ENCODE results near the gene RABGAP1L.
"Not testable (repeated sequence)": the region's sequence is repeated elsewhere in the genome, so short reads cannot be mapped to it uniquely, and the experiment has no call there.

The RABGAP1L gene

DNA sequence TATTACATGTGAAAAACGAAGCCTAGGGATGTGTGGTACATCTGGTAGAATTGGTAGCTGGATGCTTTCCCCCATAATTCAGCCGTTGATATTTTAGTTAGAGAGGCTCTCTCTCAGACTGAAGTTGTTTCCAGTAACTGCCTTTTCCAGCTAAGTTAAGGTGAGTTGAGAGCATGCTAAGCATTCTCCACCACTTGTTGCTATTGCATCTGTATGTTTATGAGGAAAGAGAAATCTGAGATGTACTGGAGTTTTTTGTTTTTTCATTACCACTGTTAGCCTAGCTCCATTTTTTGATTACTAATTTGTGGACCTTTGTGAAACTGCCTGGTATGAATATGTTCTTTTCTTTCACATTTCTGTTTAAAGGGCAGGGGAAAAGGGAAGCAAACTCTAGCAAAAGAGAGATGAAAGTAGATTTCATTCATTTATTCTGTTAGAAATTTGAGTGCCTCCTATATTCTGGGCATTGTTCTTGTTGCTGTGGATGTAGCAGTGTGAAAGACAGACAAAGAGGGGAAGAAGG, 650.5 kb downstream of the RABGAP1L start:
- no peak for DNase-seq (ENCODE audit: low read depth, low spot score)
- H3K4me3 ChIP-seq (ENCODE audit: low read depth, low read length): no peak overlapping the region
- TF ChIP-seq, protein P1, sequence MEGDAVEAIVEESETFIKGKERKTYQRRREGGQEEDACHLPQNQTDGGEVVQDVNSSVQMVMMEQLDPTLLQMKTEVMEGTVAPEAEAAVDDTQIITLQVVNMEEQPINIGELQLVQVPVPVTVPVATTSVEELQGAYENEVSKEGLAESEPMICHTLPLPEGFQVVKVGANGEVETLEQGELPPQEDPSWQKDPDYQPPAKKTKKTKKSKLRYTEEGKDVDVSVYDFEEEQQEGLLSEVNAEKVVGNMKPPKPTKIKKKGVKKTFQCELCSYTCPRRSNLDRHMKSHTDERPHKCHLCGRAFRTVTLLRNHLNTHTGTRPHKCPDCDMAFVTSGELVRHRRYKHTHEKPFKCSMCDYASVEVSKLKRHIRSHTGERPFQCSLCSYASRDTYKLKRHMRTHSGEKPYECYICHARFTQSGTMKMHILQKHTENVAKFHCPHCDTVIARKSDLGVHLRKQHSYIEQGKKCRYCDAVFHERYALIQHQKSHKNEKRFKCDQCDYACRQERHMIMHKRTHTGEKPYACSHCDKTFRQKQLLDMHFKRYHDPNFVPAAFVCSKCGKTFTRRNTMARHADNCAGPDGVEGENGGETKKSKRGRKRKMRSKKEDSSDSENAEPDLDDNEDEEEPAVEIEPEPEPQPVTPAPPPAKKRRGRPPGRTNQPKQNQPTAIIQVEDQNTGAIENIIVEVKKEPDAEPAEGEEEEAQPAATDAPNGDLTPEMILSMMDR (IDR thresholded peaks at IDR 0.05; ENCODE audit: insufficient read depth, low read length, missing control alignments): no peak
- ChIA-PET POLR2A (interaction anchor here (0.8 kb wide), 1 partner anchor 10 kb away, joined by 5 read pairs; no protein-coding TSS in a partner anchor), CTCF (interaction anchor here (0.6 kb wide), 1 partner anchor 10 kb away, joined by 3 read pairs; no protein-coding TSS in a partner anchor)

DNA sequence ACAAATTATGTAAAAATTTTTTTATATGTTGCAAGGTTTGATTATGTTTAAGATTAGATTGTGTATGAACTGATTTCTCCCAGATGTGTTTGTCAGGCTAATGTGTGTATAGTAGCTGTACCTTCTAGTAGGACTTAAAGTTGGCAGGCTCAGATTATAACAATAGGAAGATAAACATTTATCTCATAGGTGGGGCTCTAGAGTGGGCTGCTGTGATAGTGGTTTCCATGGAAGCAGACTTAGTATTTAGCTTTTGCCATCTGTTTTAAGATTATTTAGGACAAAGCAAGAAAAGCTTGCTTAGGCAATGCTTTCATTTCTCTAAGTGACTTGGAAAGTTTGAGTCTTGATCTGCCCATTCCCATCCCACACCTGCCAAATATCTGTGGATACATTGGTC, 652.7 kb downstream of the RABGAP1L start:
- CTCF ChIA-PET: no interaction called here
- TF ChIP-seq, protein P1 (IDR thresholded peaks at IDR 0.05; ENCODE audit: insufficient read depth, low read length, missing control alignments): no peak
- POLR2A ChIA-PET: interaction anchor here (0.6 kb wide), 1 partner anchor 29 kb away, joined by 3 read pairs; no protein-coding TSS in a partner anchor
- H3K4me3 ChIP-seq (ENCODE audit: low read depth, low read length): no peak overlapping the region
- DNase-seq (ENCODE audit: low read depth, low spot score): no peak

DNA sequence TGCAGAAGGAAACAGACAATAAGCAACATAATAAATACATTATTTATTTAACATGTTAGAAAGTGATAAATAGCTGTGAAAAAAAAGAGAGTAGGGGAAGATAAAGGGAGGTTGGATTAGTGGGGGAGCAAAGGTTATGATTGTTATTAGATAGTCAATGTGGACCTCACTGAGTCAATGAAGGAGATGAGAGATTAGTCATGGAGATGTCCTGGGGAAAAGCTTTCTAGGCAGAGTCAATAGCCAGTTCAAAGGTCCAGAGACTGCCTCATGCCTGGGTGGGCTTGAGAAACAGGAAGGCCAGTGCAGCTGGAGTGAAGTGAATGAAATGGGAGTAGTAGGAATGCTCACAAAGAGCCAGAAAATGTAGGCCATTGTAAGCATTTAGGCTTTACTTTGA, 653.3 kb downstream of the RABGAP1L start:
- CTCF ChIA-PET: no interaction called here
- POLR2A ChIA-PET: no interaction called here
- TF ChIP-seq, protein P1 (IDR thresholded peaks at IDR 0.05; ENCODE audit: insufficient read depth, low read length, missing control alignments): no peak
- no peak for DNase-seq (ENCODE audit: low read depth, low spot score)
- no peak overlapping the region for H3K4me3 ChIP-seq (ENCODE audit: low read depth, low read length)

DNA sequence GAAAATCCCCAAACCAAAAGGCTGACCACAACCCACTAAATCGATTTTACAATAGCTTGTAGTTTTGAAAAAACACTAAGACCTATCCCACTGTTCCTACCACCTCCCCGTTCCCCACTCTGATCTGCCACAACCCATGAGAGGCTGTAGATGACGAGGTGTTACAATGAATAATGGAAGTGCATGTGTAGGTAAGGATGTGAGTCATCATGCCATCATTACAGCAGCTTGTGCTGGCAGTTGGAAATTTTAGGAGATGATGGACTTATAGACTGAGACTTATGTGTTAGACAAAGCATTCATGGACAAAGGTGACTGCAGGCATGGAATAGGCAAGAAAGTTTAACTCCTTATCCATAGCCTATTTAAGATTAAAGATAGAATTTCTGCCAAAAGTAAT, 655.7 kb downstream of the RABGAP1L start:
- DNase-seq (ENCODE audit: low read depth, low spot score): no peak

DNA sequence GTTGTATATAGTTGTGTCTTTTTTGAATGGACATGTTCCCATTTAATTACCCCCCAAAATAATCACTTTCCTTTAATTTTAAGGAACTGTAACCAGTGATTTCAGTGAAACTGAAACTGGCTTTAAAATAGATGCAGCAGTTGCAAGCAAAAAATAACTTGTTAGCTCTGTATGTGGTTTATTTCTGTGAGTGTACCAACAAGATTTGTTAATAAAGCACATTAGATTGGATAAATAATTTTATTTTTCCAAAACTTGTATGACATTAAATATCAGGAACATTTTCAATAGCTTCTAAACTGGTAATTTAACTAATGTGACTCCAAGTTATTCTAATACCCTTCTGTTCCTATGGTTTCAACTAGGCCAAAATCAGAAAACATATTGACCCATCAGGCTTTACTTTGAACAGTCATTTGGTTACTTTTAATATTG, 656.2 kb downstream of the RABGAP1L start:
- no peak overlapping the region for H3K4me3 ChIP-seq (ENCODE audit: low read depth, low read length)
- POLR2A ChIA-PET: no interaction called here
- TF ChIP-seq, protein P1 (IDR thresholded peaks at IDR 0.05; ENCODE audit: insufficient read depth, low read length, missing control alignments): no peak
- DNase-seq (ENCODE audit: low read depth, low spot score): no peak
- CTCF ChIA-PET: interaction anchor here (2.4 kb wide), 1 partner anchor 9 kb away, joined by 6 read pairs; no protein-coding TSS in a partner anchor

More for the DNA sequence above, 655.7 kb downstream of the RABGAP1L start:
- TF ChIP-seq, protein P1 (IDR thresholded peaks at IDR 0.05; ENCODE audit: insufficient read depth, low read length, missing control alignments): no peak
- no peak overlapping the region for H3K4me3 ChIP-seq (ENCODE audit: low read depth, low read length)
- POLR2A ChIA-PET: no interaction called here
- CTCF ChIA-PET: interaction anchor here (2.4 kb wide), 1 partner anchor 9 kb away, joined by 6 read pairs; no protein-coding TSS in a partner anchor

DNA sequence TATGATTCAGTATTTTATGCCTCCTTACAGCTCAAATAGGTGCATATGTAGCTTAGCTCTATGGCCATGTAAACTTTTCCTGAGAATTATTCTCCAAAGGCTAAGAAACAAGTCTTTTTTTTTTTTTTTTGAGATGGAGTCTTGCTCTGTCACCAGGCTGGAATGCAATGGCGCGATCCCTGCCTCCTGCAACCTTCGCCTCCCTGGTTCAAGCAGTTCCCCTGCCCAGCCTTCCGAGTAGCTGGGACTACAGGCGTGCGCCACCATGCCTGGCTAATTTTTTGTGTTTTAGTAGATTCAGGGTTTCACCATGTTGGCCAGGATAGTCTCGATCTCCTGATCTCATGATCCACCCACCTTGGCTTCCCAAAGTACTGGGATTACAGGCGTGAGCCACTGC, 657.3 kb downstream of the RABGAP1L start:
- H3K4me3 ChIP-seq (ENCODE audit: low read depth, low read length); CTCF ChIA-PET; POLR2A ChIA-PET; DNase-seq (ENCODE audit: low read depth, low spot score): not testable (repeated sequence)

DNA sequence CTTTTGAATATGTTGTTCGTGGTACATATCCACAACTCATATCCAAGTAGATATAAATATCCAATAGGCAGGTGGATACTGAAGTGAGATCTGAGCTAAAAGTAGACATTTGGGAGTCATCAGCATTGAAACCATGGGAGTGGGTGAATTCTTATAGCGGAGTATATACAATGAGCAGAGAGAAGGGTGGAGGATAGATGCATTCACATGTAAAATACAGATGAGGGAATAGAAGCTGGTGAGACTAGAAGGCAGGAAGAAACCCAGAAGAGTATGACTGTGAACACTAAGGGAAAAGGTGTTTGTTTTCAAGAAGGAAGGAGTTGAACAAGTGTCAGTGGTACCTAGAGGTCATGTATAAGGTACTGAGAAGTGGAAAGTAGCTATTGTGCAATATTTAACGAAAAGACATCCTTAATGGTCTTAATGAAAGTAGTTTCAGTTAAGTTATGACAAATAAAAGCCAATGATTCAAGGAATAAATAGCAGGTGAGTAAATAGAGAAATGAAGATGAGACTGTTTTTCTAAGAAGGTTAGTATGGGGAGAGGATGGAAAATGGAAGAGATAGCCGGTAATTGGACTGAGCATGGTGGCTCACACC, 658.8 kb downstream of the RABGAP1L start:
- ChIA-PET POLR2A (no interaction called here), CTCF (no interaction called here)
- DNase-seq (ENCODE audit: low read depth, low spot score): no peak
- no peak overlapping the region for H3K4me3 ChIP-seq (ENCODE audit: low read depth, low read length)
- TF ChIP-seq, protein P1 (IDR thresholded peaks at IDR 0.05; ENCODE audit: insufficient read depth, low read length, missing control alignments): no peak
